HG02973 (cell line): Measurements from ENCODE around the gene GARIN1A.

Experiments used
- ATAC-seq: cut with Tn5 transposase; IDR thresholded peaks from one replicate; pipeline ENCODE4 v1.9.1; 2021; ENCODE audit warnings: moderate library complexity; ENCODE audit not compliant: unreplicated experiment

Gene GARIN1A

DNA sequence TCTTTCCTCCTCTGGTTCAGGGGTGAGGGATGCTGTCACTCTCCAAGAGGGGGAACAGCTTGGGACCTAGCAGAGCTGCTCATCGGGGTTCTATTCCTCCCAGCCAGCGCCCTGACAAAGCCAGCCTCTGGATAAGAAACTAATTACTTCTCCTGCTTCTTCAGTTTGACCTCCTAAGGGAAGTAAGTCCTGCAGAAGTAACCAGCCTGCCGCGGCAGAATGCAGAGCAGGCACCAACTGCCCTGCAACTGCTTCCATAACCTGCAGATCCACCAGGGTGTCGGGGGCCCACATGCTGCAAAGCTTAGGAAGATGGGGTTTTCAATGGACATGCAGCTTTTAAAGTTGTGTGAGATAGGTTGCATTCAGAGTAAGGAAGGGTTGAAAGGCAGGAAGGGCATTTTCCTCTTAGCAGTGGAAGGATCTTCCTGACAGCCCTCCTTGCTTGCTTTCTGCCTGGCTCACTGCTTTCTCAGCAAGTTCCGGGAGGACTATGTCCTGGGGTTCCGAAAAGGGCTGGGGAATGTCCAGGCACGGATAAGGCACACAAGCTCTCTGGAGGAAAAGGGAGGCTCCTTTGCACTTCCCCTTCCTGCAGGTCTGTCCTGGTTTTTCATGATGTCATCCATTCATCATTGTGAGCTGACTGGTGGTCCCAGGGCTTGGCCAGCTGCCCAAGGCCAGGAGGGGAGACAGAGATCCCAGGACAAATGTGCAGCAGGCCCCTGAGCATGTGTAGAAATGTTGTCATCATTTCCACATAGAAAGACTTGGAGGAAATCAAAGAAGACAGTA lies 42.8 kb downstream of the GARIN1A start:
- no peak for ATAC-seq

DNA sequence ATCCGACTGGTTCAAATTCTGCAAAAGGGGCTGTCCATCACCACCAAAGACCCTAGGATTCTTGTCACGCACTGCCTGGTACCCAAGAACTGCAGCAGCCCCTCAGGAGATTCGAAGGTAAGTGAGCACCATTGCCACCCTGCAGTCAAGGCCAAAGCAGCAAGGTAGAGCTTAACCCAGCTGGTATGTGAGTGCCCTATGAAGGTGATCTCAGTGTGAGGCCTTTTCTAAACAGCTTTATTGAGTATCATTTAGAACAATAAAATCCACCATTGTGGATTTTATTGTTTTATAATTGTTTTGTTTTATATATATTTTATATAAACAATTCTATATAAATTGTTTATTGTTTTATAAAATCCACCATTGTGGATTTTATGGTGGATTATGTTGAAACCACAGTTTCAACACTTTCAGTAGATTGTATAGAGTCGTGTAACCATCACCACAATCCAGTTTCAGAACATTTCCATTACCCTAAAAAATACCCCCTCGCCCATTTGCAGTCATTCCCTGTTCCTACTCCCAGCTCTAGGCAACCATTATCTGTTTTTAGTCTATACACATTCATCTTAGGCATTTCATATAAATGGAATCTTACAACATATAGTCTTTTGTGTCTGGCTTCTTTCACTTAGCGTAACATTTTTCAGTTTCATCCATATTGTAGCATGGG lies 47.0 kb downstream of the GARIN1A start:
- no peak for ATAC-seq

DNA sequence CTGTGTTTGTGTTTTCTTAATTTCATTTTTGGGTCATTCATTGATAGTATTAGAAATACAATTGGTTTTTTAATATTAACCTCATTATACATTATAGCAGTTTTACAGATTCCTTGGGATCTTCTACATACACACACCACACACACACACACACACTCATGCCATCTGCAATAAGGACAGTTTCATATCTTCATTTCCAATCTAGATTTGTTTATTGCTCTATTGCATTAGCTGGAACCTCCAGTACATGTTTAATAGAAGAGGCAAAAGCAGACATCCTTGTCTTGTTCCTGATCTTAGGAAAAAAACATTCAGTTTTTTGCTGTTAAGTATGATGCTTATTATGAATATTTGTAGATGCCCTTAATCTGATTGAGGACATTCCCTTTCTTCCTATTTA lies 49.3 kb downstream of the GARIN1A start:
- ATAC-seq, result no peak
